Measurements from ENCODE around the gene PLPPR5.

GRCh38 chr1:98921817-98922216 lies 82.8 kb downstream of the PLPPR5 start:
- TF ChIP-seq CTCF (IDR thresholded peaks at IDR 0.05 in 4 of 5, conservative IDR thresholded peaks at IDR 0.05 in 1 of 5) (no peak), POLR2A (IDR thresholded peaks at IDR 0.05) (no peak)
